T-cell (primary cell): ENCODE results near the gene DNAJB8. TPM values are rescaled to one million over a fixed set of nuclear protein-coding genes. Genes with fewer than 3 reads are reported as not detected.

Source experiments
- ATAC-seq, 4 experiments: fragments of 200-7000 bp in 3 of 4; fragments of 150-1000 bp in 1 of 4; cut with Tn5 transposase; replicated peaks in 1 of 4; 1 replicate in 3 of 4; 2 replicates in 1 of 4; pipeline ENCODE4 v1.10.0; 2021; ENCODE audit warnings: moderate library complexity in 3 of 4, mild to moderate bottlenecking in 2 of 4, moderate number of reproducible peaks in 1 of 4
- CTCF ChIA-PET, 2 donors: fragments of 300-600 bp; sonication (Branson Sonifier 250); formaldehyde crosslinking; loops; one replicate each; lab custom pipeline; 2022; ENCODE audit warnings: antibody characterized with exemption in 2 of 2; lab: Charles Lee
- POLR2A ChIA-PET, 2 donors: fragments of 300-600 bp; sonication (Branson Sonifier 250); formaldehyde crosslinking; loops; one replicate each; lab custom pipeline; 2022; ENCODE audit warnings: antibody characterized with exemption in 2 of 2; lab: Charles Lee
- DNase-seq, 35 experiments: peaks; one replicate each; pipeline versions ENCODE4 v3.0.0 to v3.0.0-alpha.2; 2013 to 2023
- H3K27ac ChIP-seq: one replicate; pipeline ENCODE4 v1.5.1; 2013; ENCODE audit warnings: low read length
- H3K27me3 ChIP-seq, 2 experiments: replicated peaks in 1 of 2; 1 replicate in 1 of 2; 2 replicates in 1 of 2; pipeline versions ENCODE4 v1.6.1 to v1.7.0; 2013; ENCODE audit warnings: low read length in 1 of 2, mixed read lengths in 1 of 2; ENCODE audit not compliant: control insufficient read depth in 2 of 2, insufficient read depth in 2 of 2; ENCODE audit errors: extremely low read depth in 1 of 2
- H3K36me3 ChIP-seq, 2 donors: 1 replicate in 1 of 2; 2 replicates in 1 of 2; pipeline versions ENCODE4 v1.6.1 to v1.7.0; 2013; ENCODE audit warnings: low read length in 1 of 2; ENCODE audit not compliant: control insufficient read depth in 2 of 2, insufficient read depth in 1 of 2; ENCODE audit errors: extremely low read depth in 1 of 2
- H3K4me1 ChIP-seq, 2 experiments: 1 replicate in 1 of 2; 2 replicates in 1 of 2; pipeline versions ENCODE4 v1.6.1 to v1.7.0; 2013; ENCODE audit warnings: low read length in 2 of 2, mixed read lengths in 1 of 2; ENCODE audit not compliant: insufficient read depth in 2 of 2, control insufficient read depth in 1 of 2; ENCODE audit errors: extremely low read depth in 1 of 2
- H3K4me3 ChIP-seq, 2 donors: 1 replicate in 1 of 2; 2 replicates in 1 of 2; pipeline versions ENCODE4 v1.5.1 to v1.7.0; 2013; ENCODE audit warnings: mild to moderate bottlenecking in 2 of 2, low read length in 1 of 2, moderate library complexity in 1 of 2; ENCODE audit not compliant: control insufficient read depth in 1 of 2; ENCODE audit errors: extremely low read depth in 1 of 2
- H3K9me3 ChIP-seq: 2 replicates; pipeline ENCODE4 v1.7.0; 2013
- H3K27ac Mint-ChIP-seq, 2 donors: one replicate each; pipeline ENCODE4 v1.8.0; 2020 to 2021; ENCODE audit warnings: mild to moderate bottlenecking in 2 of 2, mixed read lengths in 2 of 2
- H3K27me3 Mint-ChIP-seq, 2 donors: one replicate each; pipeline ENCODE4 v1.8.0; 2021 to 2022; ENCODE audit warnings: mixed read lengths in 2 of 2
- H3K36me3 Mint-ChIP-seq: one replicate; pipeline ENCODE4 v1.8.0; 2021; ENCODE audit warnings: mixed read lengths
- H3K4me1 Mint-ChIP-seq, 3 donors: one replicate each; pipeline ENCODE4 v1.8.0; 2020 to 2022; ENCODE audit warnings: mixed read lengths in 3 of 3, mild to moderate bottlenecking in 1 of 3
- H3K4me3 Mint-ChIP-seq, 3 donors: one replicate each; pipeline ENCODE4 v1.8.0; 2020 to 2022; ENCODE audit warnings: mild to moderate bottlenecking in 3 of 3, mixed read lengths in 3 of 3, moderate library complexity in 3 of 3
- H3K9me3 Mint-ChIP-seq, 3 donors: one replicate each; pipeline ENCODE4 v1.8.0; 2020 to 2022; ENCODE audit warnings: mixed read lengths in 3 of 3
- whole genome bisulfite sequencing: methylation state at CpG from one replicate; pipeline ENCODE4 v1.1.5; 2013; ENCODE audit warnings: missing lambda C conversion rate; ENCODE audit not compliant: insufficient coverage; 5-methylcytosine and 5-hydroxymethylcytosine counted together
- total RNA-seq, 35 experiments: library from RNA in 6 of 35; stranded (reverse) in 6 of 35; fragments of 120-200 nt in 1 of 35; gene quantifications; one replicate each; pipeline versions ENCODE4 v1.2.1 to v1.2.4 and lab custom pipeline; 2013 to 2026

Gene DNAJB8
- total RNA-seq, 5 donors from 2014 or later (not counting 1 experiment from before 2014, with no cell fraction given), result not detected

DNA sequence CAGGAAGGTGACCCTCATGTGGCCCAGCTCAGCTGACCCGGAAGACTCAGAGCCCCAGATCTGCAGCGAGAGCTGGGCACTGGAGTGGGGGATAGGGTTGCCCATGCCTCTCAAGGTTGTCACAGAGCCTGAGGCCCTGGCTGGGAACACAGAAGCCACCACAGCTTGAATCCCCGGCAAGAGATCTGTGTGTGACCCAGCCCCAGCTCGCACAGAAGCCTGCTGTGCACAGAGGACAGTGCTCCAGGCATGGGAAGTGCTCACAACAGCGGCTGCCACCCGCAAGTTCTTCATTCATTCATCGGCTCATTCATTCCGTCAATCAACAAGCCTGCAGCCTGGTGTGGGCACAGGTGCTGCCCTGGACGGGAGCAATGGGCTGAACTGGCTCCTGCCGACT is 36.4 kb downstream of the DNAJB8 start:
- Histone ChIP-seq H3K36me3 (no peaks in the 10 kb centered on the region), H3K27me3 (peaks cover 0 to 86% of the 10 kb centered on the region in 2 experiments), H3K4me3 (no peak overlapping the region), H3K27ac (no peak overlapping the region), H3K4me1 (peaks cover 0 to 15% of the 10 kb centered on the region in 2 experiments), H3K9me3 (no peaks in the 10 kb centered on the region)
- CTCF ChIA-PET, result no interaction called here
- H3K9me3 Mint-ChIP-seq, result no peaks in the 10 kb centered on the region
- POLR2A ChIA-PET, result no interaction called here
- no peak overlapping the region for H3K27ac Mint-ChIP-seq
- DNase-seq (no peak), ATAC-seq (no peak)
- whole genome bisulfite sequencing, result 88% methylated on average over 10 of the region's 10 CpGs
- peaks cover 10 to 11% (median 10%) of the 10 kb centered on the region in 3 donors for H3K4me1 Mint-ChIP-seq
- peaks cover 43 to 57% of the 10 kb centered on the region in 2 donors for H3K27me3 Mint-ChIP-seq
- H3K4me3 Mint-ChIP-seq, result no peak overlapping the region
- H3K36me3 Mint-ChIP-seq, result no peaks in the 10 kb centered on the region

DNA sequence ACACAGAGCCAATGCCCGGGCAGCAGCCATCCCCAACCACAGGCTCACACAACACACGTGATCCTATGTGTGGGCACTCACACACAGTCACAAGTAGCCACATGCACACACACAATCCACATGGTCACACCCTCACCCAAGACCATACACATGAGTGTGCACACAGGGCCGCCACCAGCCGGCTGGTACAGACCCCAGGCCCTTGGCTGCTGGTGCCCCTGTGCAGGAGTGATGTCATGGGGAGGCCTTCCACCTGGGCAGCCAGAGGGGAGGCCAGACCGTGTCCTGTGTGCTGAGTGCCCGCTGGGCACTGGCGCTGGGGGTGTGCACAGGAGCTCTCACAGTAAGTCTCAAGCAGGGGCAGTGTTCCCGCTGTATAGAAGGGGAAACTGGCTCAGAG is 36.9 kb downstream of the DNAJB8 start:
- Mint-ChIP-seq H3K9me3 (no peaks in the 10 kb centered on the region), H3K4me1 (peaks cover 10 to 11% (median 10%) of the 10 kb centered on the region in 3 donors), H3K4me3 (no peak overlapping the region), H3K36me3 (no peaks in the 10 kb centered on the region), H3K27ac (no peak overlapping the region), H3K27me3 (peaks cover 43 to 57% of the 10 kb centered on the region in 2 donors)
- no peak overlapping the region for H3K27ac ChIP-seq
- H3K27me3 ChIP-seq, result peaks cover 0 to 80% of the 10 kb centered on the region in 2 experiments
- H3K36me3 ChIP-seq, result no peaks in the 10 kb centered on the region
- ATAC-seq, result no peak
- ChIA-PET CTCF (no interaction called here), POLR2A (no interaction called here)
- WGBS, result 83% methylated on average over 6 of the region's 8 CpGs
- no peak for DNase-seq
- H3K4me3 ChIP-seq, result no peak overlapping the region
- peaks cover 0 to 15% of the 10 kb centered on the region in 2 experiments for H3K4me1 ChIP-seq
- H3K9me3 ChIP-seq, result no peaks in the 10 kb centered on the region

DNA sequence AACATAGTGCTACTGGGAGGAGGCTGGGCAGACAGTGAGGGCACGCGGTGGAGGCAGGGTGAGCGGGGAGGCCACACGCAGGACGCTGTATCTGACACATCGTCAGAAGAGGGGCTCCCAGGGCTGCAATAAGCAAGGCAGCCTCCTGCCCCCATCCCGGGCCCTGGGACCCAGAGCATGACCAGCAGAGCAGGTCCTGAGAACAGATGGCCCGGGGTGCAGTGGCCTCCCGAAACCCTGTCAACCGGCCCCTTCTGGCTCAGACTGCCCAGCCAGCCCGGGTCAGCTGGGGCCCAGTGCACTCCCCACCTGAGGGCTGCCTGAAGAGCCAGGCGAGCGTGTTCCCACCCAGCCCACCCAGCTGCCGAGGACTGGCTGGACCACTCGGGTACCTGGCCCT is 37.4 kb downstream of the DNAJB8 start:
- Histone ChIP-seq H3K9me3 (no peaks in the 10 kb centered on the region), H3K36me3 (no peaks in the 10 kb centered on the region), H3K4me1 (peaks cover 0 to 15% of the 10 kb centered on the region in 2 experiments), H3K27ac (no peak overlapping the region), H3K27me3 (peaks cover 0 to 79% of the 10 kb centered on the region in 2 experiments), H3K4me3 (no peak overlapping the region)
- ATAC-seq, result no peak
- Mint-ChIP-seq H3K36me3 (no peaks in the 10 kb centered on the region), H3K27me3 (peaks cover 43 to 53% of the 10 kb centered on the region in 2 donors), H3K4me3 (no peak overlapping the region), H3K9me3 (no peaks in the 10 kb centered on the region), H3K4me1 (peaks cover 10 to 11% (median 10%) of the 10 kb centered on the region in 3 donors), H3K27ac (no peak overlapping the region)
- POLR2A ChIA-PET, result no interaction called here
- DNase-seq, result no peak
- WGBS, result 90% methylated on average over 13 of the region's 15 CpGs
- CTCF ChIA-PET, result no interaction called here

DNA sequence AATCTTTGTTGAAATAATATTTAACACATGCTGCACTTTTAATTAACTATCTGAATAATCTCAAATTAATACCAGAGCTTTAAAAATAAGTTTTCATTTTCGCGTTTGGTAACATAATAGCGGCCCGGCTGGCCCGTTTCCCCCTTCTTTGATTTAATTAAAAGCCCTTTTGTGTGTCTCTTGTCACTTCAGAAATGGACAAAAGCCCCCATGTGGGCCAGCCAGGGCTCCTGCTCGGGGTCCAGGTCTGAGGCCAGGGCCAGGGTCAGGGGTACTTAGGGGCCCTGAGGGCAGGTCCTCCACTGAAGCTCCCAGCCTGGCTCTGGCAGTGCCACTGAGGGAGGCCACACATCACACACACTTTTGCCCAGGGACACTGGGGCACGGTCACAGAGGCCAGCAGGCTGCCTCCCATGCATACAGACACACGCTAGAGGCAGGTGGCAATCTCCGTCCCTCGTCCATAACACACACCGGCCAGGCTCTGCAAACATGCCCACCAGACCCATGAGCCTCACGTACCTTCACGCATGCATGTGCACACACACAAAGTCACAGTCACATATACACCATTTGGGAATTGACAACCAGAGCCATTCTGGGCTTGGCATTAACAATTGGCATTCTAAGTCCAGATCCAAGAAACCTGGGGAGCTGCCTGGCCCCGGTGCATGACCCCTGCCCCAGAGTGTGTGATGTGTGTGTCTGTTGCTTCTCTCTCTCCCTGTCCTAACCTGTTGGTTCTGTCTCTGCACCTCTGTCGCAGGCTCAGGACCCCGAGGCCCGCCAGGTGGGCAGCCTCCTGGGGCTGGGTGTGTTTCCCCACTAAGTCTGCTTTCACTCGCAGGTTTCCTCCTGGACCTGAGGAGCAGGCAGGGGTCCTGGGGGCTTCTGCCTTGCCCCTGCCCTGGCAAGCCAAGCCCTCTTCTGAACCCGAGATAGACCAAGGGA is 38.5 kb downstream of the DNAJB8 start:
- Mint-ChIP-seq H3K27ac (no peak overlapping the region), H3K4me3 (no peak overlapping the region)
- 78% methylated on average over 16 of the region's 19 CpGs for WGBS

DNA sequence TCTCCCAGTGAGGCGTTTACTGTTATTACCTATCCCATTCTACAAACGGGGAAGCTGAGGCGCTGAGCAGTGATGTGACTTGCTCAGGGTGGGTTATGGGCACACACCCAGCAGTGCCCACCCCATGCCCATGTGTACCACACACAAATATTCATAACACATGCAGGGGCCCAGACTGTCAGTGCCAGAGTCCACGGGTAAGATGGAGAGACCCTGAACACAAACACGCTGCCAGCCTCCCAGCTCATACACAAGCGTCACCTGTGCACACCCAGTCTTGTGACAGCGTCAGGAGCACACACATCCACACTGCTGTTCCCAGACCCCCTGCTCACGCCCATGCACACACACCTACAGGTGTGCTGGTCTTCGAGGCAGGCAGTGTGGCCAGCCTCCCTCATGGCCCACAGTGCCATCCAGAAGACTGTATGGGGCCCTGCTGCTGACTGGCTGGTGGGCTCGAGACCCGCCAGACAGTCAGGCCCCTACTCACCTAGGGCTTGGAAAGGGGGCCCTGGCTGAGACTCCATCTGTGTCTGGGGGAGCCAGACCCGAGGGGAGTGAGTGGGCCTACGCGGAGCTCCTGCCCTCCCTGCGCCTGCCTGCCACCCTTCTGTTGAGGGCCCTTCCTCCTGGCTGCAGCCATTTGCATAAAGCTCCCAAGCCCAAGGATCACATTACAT is 39.4 kb downstream of the DNAJB8 start:
- H3K4me3 Mint-ChIP-seq, result peak overlapping the region in 1 of 3 donors; percentile 25
- no peaks in the 10 kb centered on the region for H3K36me3 ChIP-seq
- H3K27me3 ChIP-seq, result peaks cover 0 to 62% of the 10 kb centered on the region in 2 experiments
- no peaks in the 10 kb centered on the region for H3K9me3 ChIP-seq
- H3K4me1 Mint-ChIP-seq, result peaks cover 7 to 9% (median 8%) of the 10 kb centered on the region in 3 donors
- no peaks in the 10 kb centered on the region for H3K36me3 Mint-ChIP-seq
- H3K4me3 ChIP-seq, result no peak overlapping the region
- H3K27me3 Mint-ChIP-seq, result peaks cover 34 to 42% of the 10 kb centered on the region in 2 donors
- ATAC-seq (no peak), DNase-seq (no peak)
- WGBS, result 88% methylated on average over 9 of the region's 15 CpGs
- no peaks in the 10 kb centered on the region for H3K9me3 Mint-ChIP-seq
- peaks cover 0 to 11% of the 10 kb centered on the region in 2 experiments for H3K4me1 ChIP-seq
- POLR2A ChIA-PET, result no interaction called here
- H3K27ac ChIP-seq, result no peak overlapping the region
- no peak overlapping the region for H3K27ac Mint-ChIP-seq
- CTCF ChIA-PET, result interaction anchor here (0.6 to 1.8 kb wide), 5 partner anchors 62 to 181 kb away, joined by 4 to 7 read pairs (median 4); no protein-coding TSS in a partner anchor

More for the DNA sequence above, 38.5 kb downstream of the DNAJB8 start:
- ChIA-PET CTCF (interaction anchor here (0.8 to 1.8 kb wide), 3 partner anchors 61 to 180 kb away, joined by 4 to 7 read pairs (median 4); no protein-coding TSS in a partner anchor), POLR2A (no interaction called here)
- no peak for ATAC-seq
- DNase-seq, result no peak
- H3K4me3 ChIP-seq, result no peak overlapping the region
- Mint-ChIP-seq H3K9me3 (no peaks in the 10 kb centered on the region), H3K36me3 (no peaks in the 10 kb centered on the region), H3K4me1 (peaks cover 10 to 11% (median 10%) of the 10 kb centered on the region in 3 donors), H3K27me3 (peaks cover 36 to 44% of the 10 kb centered on the region in 2 donors)
- H3K4me1 ChIP-seq, result peaks cover 0 to 15% of the 10 kb centered on the region in 2 experiments
- no peaks in the 10 kb centered on the region for H3K9me3 ChIP-seq
- H3K27me3 ChIP-seq, result peaks cover 0 to 68% of the 10 kb centered on the region in 2 experiments
- no peak overlapping the region for H3K27ac ChIP-seq
- no peaks in the 10 kb centered on the region for H3K36me3 ChIP-seq
